Heart right ventricle (tissue), 16 donors: ENCODE results near the gene AMDHD1. TPM values are rescaled to one million over a fixed set of nuclear protein-coding genes. Genes with fewer than 3 reads are reported as not detected.

Experiments used
- ATAC-seq, 8 donors: fragments of 200-7000 bp; cut with Tn5 transposase; one replicate each; pipeline ENCODE4 v1.9.1; 2020; ENCODE audit warnings: mild to moderate bottlenecking in 8 of 8, moderate library complexity in 8 of 8, moderate number of reproducible peaks in 1 of 8
- DNase-seq, 2 donors: peaks; one replicate each; pipeline ENCODE4 v3.0.0-alpha.2; 2020
- H3K27ac ChIP-seq, 10 donors: fragments of 200-600 bp; sonication (generic) in 2 of 10; one replicate each; pipeline versions ENCODE4 v1.5.0 to v1.8.0; 2020 to 2022; ENCODE audit warnings: mild to moderate bottlenecking in 3 of 10
- H3K27me3 ChIP-seq, 7 donors: fragments of 200-600 bp; one replicate each; pipeline ENCODE4 v1.8.0; 2021 to 2022; ENCODE audit warnings: mild to moderate bottlenecking in 2 of 7
- H3K36me3 ChIP-seq, 9 donors: fragments of 200-600 bp; sonication (generic) in 1 of 9; one replicate each; pipeline versions ENCODE4 v1.5.0 to v1.8.0; 2020 to 2022; ENCODE audit warnings: mild to moderate bottlenecking in 2 of 9
- H3K4me1 ChIP-seq, 9 donors: fragments of 200-600 bp; sonication (generic) in 1 of 9; one replicate each; pipeline versions ENCODE4 v1.5.0 to v1.8.0; 2020 to 2022; ENCODE audit warnings: mild to moderate bottlenecking in 4 of 9
- H3K4me3 ChIP-seq, 10 donors: fragments of 200-600 bp; sonication (generic) in 2 of 10; one replicate each; pipeline versions ENCODE4 v1.5.0 to v1.8.0; 2020 to 2022; ENCODE audit warnings: mild to moderate bottlenecking in 7 of 10, moderate library complexity in 2 of 10
- H3K9me3 ChIP-seq, 11 donors: fragments of 200-600 bp in 10 of 11; sonication (generic) in 2 of 11; one replicate each; pipeline versions ENCODE4 v1.5.0 to v1.8.0; 2013 to 2022; ENCODE audit warnings: mild to moderate bottlenecking in 2 of 11, control low read depth in 1 of 11, moderate library complexity in 1 of 11
- CTCF ChIP-seq, 9 donors: fragments of 200-600 bp; sonication (generic) in 2 of 9; IDR thresholded peaks; one replicate each; pipeline versions ENCODE4 v1.5.0 to v1.8.0; 2021 to 2022; ENCODE audit warnings: antibody characterized with exemption in 9 of 9, mild to moderate bottlenecking in 5 of 9, moderate library complexity in 1 of 9
- WGBS, 2 donors: extraction: QIAGEN DNeasy Blood & Tissue Kit; methylation state at CpG; one replicate each; pipeline ENCODE4 v1.1.7; 2013; ENCODE audit warnings: inconsistent platforms in 1 of 2; 5-methylcytosine and 5-hydroxymethylcytosine counted together
- intact Hi-C, 10 donors: fragments of 100-400 bp; cut with DNase I; formaldehyde crosslinking; loops; one replicate each; pipeline versions ENCODE4 v1.11.1 to v1.14.2; 2022
- polyA plus RNA-seq, 2 donors: library from polyadenylated mRNA; stranded (reverse); fragments of 200-250 nt; gene quantifications; one replicate each; pipeline ENCODE4 v1.2.3, GENCODE V29; 2013
- total RNA-seq, 10 donors: library from RNA; stranded (reverse); fragmentation: NEBNext Ultra II Directional in 3 of 10; extraction: Animal tissue kit (Norgen Biotek cat#: 25700) in 3 of 10; gene quantifications; one replicate each; pipeline versions ENCODE4 v1.2.1 to v1.2.4, GENCODE V29; 2021 to 2023
- donor health status: Arrhythmogenic right ventricular cardiomyopathy.
- donor health status: ischemic (EF 13 %, LVEDD 7.1; RV severe dilation, severe dysfunction).
- donor health status: healthy with polysubstance abuse.
- donor health status: DM: no; HTN: yes; CAD: no.
- donor health status: DM: no; HTN: no; CAD: no.
- donor health status: ischemic (EF 25% LVEDD 6.9; RV normal size, moderate dysfunction).
- donor health status: ischemic (EF 25% LVEDD 5.7; RV mildly dilated, moderate dysfunction).
- donor health status: healthy.
- donor health status: DM: yes; HTN: yes; CAD: no.
- donor health status: Ischemic cardiomyopathy.
- donor health status: ischemic (EF 35%, LVEDD 5.7; RV mildly dilated, moderate dysfunction).
- donor health status: nonischemic (EF 11% LVEDD 7.7; RV severe dilation, severe dysfunction).
- donor health status: DM: yes; HTN: yes; CAD: no.
- donor health status: PGD.
- donor health status: ischemic (EF 29% LVEDD 5.4; RV normal size, mild dysfunction).
- donor health status: nonischemic (EF 23%, LVEDD 6.1; RV moderate dilation, normal function).

AMDHD1 gene
- total and polyA plus RNA-seq, 12 donors: 0.34 to 0.91 (median 0.67) TPM

GRCh38 chr12:95982602-95983001 is 39.5 kb downstream of the AMDHD1 start:
- H3K36me3 ChIP-seq: no peaks in the 10 kb centered on the region
- 43 to 61% methylated on average over 1 of the region's 1 CpG for WGBS, 2 donors
- ATAC-seq (no peak), DNase-seq (no peak)
- no peak overlapping the region for H3K27ac ChIP-seq
- no peaks in the 10 kb centered on the region for H3K27me3 ChIP-seq
- H3K4me3 ChIP-seq: no peak overlapping the region
- intact Hi-C loops: no loop called here
- H3K9me3 ChIP-seq: no peaks in the 10 kb centered on the region
- no peak for TF ChIP-seq CTCF (IDR thresholded peaks at IDR 0.05)
- H3K4me1 ChIP-seq: no peaks in the 10 kb centered on the region

DNA sequence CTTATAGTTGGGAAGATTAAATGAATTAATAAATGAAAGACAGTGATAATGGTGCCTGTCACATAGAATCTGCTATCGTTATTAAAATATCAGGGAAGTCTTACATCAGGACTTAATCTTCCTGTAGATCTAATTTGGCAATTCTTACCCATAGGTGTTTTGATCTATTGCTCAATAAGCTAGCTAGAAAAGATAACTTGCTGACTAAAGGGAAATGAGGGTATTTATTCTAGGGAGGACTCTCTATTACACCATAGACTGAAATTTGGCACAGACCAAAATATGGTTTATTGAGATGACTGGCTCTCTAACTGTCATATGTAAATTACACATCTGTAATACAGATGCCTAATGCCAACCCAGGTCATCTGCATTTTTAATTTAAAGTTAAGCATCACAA is 41.6 kb downstream of the AMDHD1 start:
- H3K27ac ChIP-seq: no peak overlapping the region
- H3K4me1 ChIP-seq: peaks cover 0 to 6% (median 0%) of the 10 kb centered on the region in 9 donors
- H3K9me3 ChIP-seq: no peaks in the 10 kb centered on the region
- ATAC-seq: no peak
- H3K27me3 ChIP-seq: peaks cover 0 to 15% (median 0%) of the 10 kb centered on the region in 7 donors
- no peak for TF ChIP-seq CTCF (IDR thresholded peaks at IDR 0.05)
- intact Hi-C loops: no loop called here
- no peak overlapping the region for H3K4me3 ChIP-seq
- DNase-seq: no peak
- H3K36me3 ChIP-seq: no peaks in the 10 kb centered on the region
- 90 to 95% methylated on average over 1 of the region's 1 CpG for WGBS, 2 donors

DNA sequence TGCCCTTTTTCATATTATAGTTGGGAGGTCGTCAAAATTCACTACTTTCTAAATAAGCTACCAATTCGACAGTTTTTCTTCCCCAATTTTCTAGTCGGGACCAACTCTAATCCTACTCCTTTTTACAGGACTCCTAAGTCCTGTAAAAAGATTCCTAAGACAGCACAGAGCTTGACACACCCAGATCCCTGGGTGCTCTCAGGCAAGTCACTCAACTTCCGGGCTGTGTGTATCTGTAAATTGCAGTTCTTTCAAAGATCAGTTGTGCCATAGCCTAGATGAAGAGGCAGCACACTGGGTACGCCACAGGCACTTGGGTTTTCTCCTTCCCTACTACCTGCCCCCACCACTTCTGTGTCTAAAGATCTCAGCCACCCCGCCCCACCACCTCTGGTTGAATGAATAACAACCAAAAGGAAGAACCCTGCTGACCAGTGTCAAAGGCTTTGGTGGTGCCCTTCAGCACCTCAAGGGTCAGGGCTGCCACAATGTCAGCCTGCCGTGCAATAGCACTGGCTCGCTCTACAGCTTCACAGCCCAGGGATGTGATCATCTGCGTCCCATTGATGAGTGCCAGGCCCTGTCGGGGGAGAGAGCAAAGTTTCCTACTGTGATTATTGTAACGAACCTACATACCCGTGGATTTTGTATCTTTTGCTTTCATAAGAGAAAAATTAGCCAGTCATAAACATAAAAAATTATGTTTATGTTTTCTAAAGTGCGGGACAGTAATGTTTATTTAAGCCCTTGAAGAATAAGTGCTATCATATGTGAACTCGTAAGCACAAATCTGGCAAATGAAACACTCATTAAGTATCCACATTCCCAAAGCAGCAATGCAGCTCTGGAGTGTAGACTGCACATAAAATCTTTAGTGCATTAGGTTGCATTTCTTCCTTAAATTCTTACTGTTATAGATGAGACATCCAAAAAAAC is 43.8 kb downstream of the AMDHD1 start:
- Histone ChIP-seq H3K27ac (no peak overlapping the region), H3K9me3 (no peaks in the 10 kb centered on the region), H3K4me3 (no peak overlapping the region), H3K4me1 (peaks cover 0 to 6% (median 0%) of the 10 kb centered on the region in 9 donors), H3K36me3 (peaks cover 0 to 4% (median 0%) of the 10 kb centered on the region in 9 donors), H3K27me3 (peaks cover 0 to 15% (median 0%) of the 10 kb centered on the region in 7 donors)
- ATAC-seq (no peak), DNase-seq (no peak)
- WGBS, 2 donors: 74 to 78% methylated on average over 14 of the region's 14 CpGs
- no peak for TF ChIP-seq CTCF (IDR thresholded peaks at IDR 0.05)
- intact Hi-C loops: no loop called here

- Histone ChIP-seq H3K4me1 (peaks cover 0 to 6% (median 0%) of the 10 kb centered on the region in 9 donors), H3K27ac (no peak overlapping the region), H3K4me3 (no peak overlapping the region), H3K36me3 (peaks cover 0 to 4% (median 0%) of the 10 kb centered on the region in 9 donors), H3K9me3 (no peaks in the 10 kb centered on the region), H3K27me3 (peaks cover 0 to 15% (median 0%) of the 10 kb centered on the region in 7 donors)
- intact Hi-C loops: no loop called here
- no peak for TF ChIP-seq CTCF (IDR thresholded peaks at IDR 0.05)
- ATAC-seq (peak in 2 of 8 donors; percentile 22 to 77), DNase-seq (no peak)
- 74 to 78% methylated on average over 11 of the region's 11 CpGs for WGBS, 2 donors
Observed at GRCh38 chr12:95988506-95989275, 45.6 kb downstream of the AMDHD1 start.
